ENCODE results near the gene MISFA.
"Not testable (repeated sequence)": the region's sequence is repeated elsewhere in the genome, so short reads cannot be mapped to it uniquely, and the experiment has no call there.

The MISFA gene

DNA sequence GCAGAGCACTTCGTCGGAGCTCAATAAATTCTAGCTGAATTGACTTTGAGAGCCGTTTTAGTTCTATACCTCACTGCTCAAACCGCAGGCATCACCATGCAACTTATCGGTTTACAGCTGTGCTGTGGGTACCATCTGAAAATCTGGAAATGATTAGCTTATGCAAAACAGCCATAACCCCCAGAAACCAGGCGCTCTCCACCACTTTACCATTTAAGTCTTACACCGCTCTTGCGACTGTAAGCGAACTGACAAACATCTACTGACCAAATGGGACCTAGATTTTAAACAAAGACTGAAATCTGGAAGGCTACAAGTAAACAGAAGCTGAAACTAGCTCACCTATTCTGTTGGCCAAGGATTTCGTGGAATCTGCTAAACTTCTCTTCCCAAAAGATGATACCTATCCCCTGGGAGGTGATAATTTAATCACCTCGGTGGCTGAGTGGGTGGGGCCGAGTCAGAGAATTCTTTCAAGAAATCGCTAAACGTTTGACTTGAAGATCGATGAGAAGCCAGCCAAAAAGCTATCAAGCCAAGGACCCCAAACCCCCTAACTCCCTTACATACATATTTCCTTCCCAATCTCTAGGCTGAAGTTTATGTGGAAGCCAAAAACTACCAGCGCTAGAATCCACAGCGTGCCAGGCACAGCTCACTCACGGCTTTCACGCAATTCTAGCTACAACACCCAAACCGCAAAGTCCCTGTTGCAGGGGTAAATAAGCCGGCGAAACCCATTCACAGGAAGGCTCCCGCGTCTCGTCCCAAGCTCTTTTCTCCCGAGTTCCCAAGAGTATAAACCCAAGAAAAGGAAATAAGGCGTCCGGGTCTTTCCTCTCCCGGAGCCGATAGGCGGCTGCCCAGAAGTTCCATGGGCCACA is 33.9 kb downstream of the MISFA start:
- peak overlapping the region; percentile 72 for H3K4me3 ChIP-seq (ENCODE audit: low read depth, low read length)
- in situ Hi-C loops (cut with HindIII; ENCODE audit: low sequenced_read_pairs) = no loop called here
- TF ChIP-seq, protein P1, sequence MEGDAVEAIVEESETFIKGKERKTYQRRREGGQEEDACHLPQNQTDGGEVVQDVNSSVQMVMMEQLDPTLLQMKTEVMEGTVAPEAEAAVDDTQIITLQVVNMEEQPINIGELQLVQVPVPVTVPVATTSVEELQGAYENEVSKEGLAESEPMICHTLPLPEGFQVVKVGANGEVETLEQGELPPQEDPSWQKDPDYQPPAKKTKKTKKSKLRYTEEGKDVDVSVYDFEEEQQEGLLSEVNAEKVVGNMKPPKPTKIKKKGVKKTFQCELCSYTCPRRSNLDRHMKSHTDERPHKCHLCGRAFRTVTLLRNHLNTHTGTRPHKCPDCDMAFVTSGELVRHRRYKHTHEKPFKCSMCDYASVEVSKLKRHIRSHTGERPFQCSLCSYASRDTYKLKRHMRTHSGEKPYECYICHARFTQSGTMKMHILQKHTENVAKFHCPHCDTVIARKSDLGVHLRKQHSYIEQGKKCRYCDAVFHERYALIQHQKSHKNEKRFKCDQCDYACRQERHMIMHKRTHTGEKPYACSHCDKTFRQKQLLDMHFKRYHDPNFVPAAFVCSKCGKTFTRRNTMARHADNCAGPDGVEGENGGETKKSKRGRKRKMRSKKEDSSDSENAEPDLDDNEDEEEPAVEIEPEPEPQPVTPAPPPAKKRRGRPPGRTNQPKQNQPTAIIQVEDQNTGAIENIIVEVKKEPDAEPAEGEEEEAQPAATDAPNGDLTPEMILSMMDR (IDR thresholded peaks at IDR 0.05; ENCODE audit: low read depth, low read length) = no peak
- peak; percentile 17 for DNase-seq (ENCODE audit: low read depth, low spot score)

- peak; percentile 100 for DNase-seq (ENCODE audit: low read depth, low spot score)
- peak within 1 kb of the TSS; percentile 72 for H3K4me3 ChIP-seq (ENCODE audit: low read depth, low read length)
- TF ChIP-seq, protein P1 (IDR thresholded peaks at IDR 0.05; ENCODE audit: low read depth, low read length) = no peak
- in situ Hi-C loops (cut with HindIII; ENCODE audit: low sequenced_read_pairs) = no loop called here
Observed at GRCh38 chr11:18634140-18635032, 34.8 kb downstream of the MISFA start, which contains the start of gene SPTY2D1. Gene SPTY2D1 (minus strand): TSS chr11:18634342. CDS start chr11:18634257, 85 bp downstream.

DNA sequence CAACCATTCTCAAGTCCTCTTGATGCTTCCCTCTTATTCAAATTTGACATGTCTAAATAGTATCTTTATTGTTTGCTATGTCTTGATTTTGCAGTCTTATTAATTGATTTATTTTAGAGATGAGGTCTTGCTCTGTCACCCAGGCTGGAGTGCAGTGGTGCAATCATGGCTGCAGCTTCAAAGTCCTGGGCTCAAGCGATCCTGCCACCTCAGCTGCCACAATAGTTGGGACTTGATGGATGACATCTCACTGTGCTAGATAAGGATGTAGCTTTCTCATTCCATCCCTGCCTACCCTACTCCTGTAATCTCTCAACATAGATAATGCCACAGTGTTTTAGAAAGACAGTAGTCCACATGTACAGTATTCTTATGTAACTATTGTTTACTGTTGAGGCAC is 42.1 kb downstream of the MISFA start:
- H3K4me3 ChIP-seq (ENCODE audit: low read depth, low read length) = no peak overlapping the region
- in situ Hi-C loops (cut with HindIII; ENCODE audit: low sequenced_read_pairs) = no loop called here
- no peak for DNase-seq (ENCODE audit: low read depth, low spot score)
- TF ChIP-seq, protein P1 (IDR thresholded peaks at IDR 0.05; ENCODE audit: low read depth, low read length) = no peak

DNA sequence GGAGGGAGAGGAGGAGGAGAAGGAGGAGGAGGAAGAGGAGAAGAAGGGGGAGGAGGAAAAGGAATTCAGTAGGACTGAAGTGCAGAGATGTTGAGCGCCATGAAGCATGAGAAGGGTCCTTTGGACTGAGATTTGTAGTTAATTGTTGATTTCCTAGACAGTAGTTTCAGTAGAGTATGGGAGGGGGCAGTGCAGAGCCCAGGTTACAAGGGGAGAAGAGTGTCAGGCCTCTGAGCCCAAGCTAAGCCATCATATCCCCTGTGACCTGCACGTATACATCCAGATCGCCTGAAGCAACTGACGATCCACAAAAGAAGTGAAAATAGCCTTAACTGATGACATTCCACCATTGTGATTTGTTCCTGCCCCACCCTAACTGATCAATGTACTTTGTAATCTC is 43.4 kb downstream of the MISFA start:
- in situ Hi-C loops (cut with HindIII; ENCODE audit: low sequenced_read_pairs); H3K4me3 ChIP-seq (ENCODE audit: low read depth, low read length); DNase-seq (ENCODE audit: low read depth, low spot score): not testable (repeated sequence)

GRCh38 chr11:18650353-18650752 is 50.8 kb downstream of the MISFA start:
- TF ChIP-seq, protein P1 (IDR thresholded peaks at IDR 0.05; ENCODE audit: low read depth, low read length) = no peak
- in situ Hi-C loops (cut with HindIII; ENCODE audit: low sequenced_read_pairs) = no loop called here
- DNase-seq (ENCODE audit: low read depth, low spot score) = no peak
- H3K4me3 ChIP-seq (ENCODE audit: low read depth, low read length) = no peak overlapping the region

DNA sequence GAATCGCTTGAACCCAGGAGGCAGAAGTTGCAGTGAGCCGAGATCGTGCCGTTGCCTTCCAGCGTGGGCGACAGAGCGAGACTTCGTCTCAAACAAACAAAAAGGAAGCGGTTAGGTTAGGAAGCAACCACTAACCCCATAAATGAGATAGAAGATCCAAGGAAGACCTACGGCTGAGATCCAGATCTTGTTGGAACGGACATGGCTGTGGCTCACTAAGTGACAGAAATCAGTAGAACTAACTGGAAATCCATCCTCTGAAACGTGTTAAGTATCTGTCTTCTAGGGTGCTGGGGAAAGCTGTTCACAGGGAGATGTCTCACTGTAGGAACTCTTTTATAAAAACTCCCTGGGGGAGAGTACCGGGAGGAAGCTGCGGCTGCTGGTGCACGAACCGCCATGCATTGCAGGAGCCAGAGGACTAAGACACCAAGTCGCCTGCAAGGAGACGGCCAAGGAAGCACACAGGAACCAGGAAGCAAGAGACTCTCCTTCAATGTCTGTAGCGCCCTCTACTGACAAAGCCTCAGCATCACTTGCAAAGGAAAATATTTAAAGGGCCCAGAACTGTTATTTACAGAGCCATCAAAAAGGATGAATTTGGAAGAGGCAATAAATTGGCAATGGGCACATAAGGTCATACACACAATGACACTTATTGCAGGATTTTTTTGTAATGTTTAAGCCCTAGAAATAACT is 51.4 kb downstream of the MISFA start:
- in situ Hi-C loops (cut with HindIII; ENCODE audit: low sequenced_read_pairs) = no loop called here
- TF ChIP-seq, protein P1 (IDR thresholded peaks at IDR 0.05; ENCODE audit: low read depth, low read length) = peak; percentile 67
- DNase-seq (ENCODE audit: low read depth, low spot score) = peak; percentile 45
- no peak overlapping the region for H3K4me3 ChIP-seq (ENCODE audit: low read depth, low read length)
